Measurements from ENCODE around the gene GNB5. TPM values are rescaled to one million over a fixed set of nuclear protein-coding genes. Genes with fewer than 3 reads are reported as not detected.
A peak's percentile ranks its signal among the peaks of the same experiment; 100 is the strongest.

Gene GNB5
- total and polyA plus RNA-seq, 2 of the 13 experiments (the other 11 are each of a cell fraction or from before 2014, with no cell fraction given) = 13.7 to 14.4 TPM

DNA sequence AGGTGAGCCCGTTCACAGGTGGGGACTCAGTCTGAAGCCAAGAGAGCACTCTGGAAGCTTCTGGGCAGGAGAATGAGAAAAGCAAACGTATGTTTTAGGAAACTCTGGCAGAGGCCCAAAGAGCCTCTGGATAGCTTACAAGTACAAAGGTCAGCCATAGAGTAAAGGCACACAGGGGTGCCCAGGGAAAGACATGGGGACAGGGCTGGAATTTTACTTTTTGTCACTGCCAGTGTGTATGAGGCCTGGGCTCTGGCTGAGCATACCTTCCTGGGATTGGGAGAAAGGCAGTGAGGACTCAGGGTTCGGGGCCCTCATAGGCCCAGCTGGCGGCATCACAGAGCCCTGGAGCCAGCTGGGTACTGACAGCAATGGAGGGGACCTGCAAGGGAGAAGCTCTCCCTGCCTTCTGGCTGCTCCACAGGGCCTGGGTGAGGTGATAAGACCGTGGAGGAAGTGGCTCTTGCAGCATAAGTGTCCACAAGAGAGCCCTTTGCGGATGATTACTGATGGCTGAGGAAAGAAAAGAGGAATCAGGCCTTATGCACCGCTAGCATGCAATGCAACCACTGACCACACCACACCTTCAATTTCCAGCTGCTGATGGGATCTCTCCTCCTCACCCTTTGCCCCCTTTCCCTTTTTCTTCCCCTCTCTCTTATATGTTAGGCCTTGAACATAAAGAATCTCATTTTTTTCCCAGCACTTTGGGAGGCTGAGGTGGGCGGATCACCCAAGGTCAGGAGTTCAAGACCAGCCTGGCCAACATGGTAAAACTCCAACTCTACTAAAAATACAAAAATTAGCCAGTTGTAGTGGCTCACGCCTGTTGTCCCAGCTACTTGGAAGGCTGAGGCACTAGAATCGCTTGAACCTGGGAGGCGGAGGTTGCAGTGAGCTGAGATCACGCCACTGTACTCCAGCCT, 53.5 kb downstream of the GNB5 start (continued):
- peak; percentile 41; the same call in 1 of the 2 replicates for TF ChIP-seq FOXP4 (CRISPR knock-in tag; IDR thresholded peaks at IDR 0.05)
- TF ChIP-seq ZNF414 (CRISPR knock-in tag; IDR thresholded peaks at IDR 0.05) = no peak
- no peak for TF ChIP-seq ZNF441 (CRISPR knock-in tag; IDR thresholded peaks at IDR 0.05; ENCODE audit: borderline replicate concordance)
- TF ChIP-seq, protein P1, sequence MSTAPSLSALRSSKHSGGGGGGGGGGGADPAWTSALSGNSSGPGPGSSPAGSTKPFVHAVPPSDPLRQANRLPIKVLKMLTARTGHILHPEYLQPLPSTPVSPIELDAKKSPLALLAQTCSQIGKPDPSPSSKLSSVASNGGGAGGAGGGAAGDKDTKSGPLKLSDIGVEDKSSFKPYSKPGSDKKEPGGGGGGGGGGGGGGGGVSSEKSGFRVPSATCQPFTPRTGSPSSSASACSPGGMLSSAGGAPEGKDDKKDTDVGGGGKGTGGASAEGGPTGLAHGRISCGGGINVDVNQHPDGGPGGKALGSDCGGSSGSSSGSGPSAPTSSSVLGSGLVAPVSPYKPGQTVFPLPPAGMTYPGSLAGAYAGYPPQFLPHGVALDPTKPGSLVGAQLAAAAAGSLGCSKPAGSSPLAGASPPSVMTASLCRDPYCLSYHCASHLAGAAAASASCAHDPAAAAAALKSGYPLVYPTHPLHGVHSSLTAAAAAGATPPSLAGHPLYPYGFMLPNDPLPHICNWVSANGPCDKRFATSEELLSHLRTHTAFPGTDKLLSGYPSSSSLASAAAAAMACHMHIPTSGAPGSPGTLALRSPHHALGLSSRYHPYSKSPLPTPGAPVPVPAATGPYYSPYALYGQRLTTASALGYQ (CRISPR knock-in tag; IDR thresholded peaks at IDR 0.05) = 0 out of 2 replicates have a peak, but pooled peaks have one; percentile 64
- TF ChIP-seq RBM39 (IDR thresholded peaks at IDR 0.05; ENCODE audit: low read depth, low read length, poor library complexity, severe bottlenecking) = no peak
- TF ChIP-seq RAD21 (CRISPR knock-in tag; IDR thresholded peaks at IDR 0.05) = no peak
- TF ChIP-seq CEBPB (IDR thresholded peaks at IDR 0.05; ENCODE audit: borderline replicate concordance, low read depth, low read length) = no peak
- TF ChIP-seq ZNF484 (CRISPR knock-in tag; IDR thresholded peaks at IDR 0.05; ENCODE audit: borderline replicate concordance, low read depth) = no peak
- no peak for TF ChIP-seq ZNF234 (CRISPR knock-in tag; conservative IDR thresholded peaks at IDR 0.05)
- no peak for TF ChIP-seq KDM2A (CRISPR knock-in tag; IDR thresholded peaks at IDR 0.05; ENCODE audit: borderline replicate concordance, low read depth)
- TF ChIP-seq ZFP91 (CRISPR knock-in tag; IDR thresholded peaks at IDR 0.05; ENCODE audit: borderline replicate concordance) = peak; percentile 50; the same call in 1 of the 2 replicates
- TF ChIP-seq ZNF550 (CRISPR knock-in tag; IDR thresholded peaks at IDR 0.05; ENCODE audit: borderline replicate concordance) = no peak
- TF ChIP-seq JUN (CRISPR knock-in tag; IDR thresholded peaks at IDR 0.05) = no peak
- TF ChIP-seq SCMH1 (CRISPR knock-in tag; IDR thresholded peaks at IDR 0.05; ENCODE audit: borderline replicate concordance) = no peak
- no peak for TF ChIP-seq GATA4 (IDR thresholded peaks at IDR 0.05; ENCODE audit: borderline replicate concordance, low read depth)
- no peak for TF ChIP-seq ZNF512 (CRISPR knock-in tag; IDR thresholded peaks at IDR 0.05)
- 0 out of 2 replicates have a peak, but pooled peaks have one; percentile 63 for TF ChIP-seq MTERF4 (CRISPR knock-in tag; IDR thresholded peaks at IDR 0.05)
- TF ChIP-seq ZNF850 (CRISPR knock-in tag; conservative IDR thresholded peaks at IDR 0.05) = 0 out of 2 replicates have a peak, but pooled peaks have one; percentile 45

Data from HepG2 (cell line).